ENCODE data around the gene HPD.

DNA sequence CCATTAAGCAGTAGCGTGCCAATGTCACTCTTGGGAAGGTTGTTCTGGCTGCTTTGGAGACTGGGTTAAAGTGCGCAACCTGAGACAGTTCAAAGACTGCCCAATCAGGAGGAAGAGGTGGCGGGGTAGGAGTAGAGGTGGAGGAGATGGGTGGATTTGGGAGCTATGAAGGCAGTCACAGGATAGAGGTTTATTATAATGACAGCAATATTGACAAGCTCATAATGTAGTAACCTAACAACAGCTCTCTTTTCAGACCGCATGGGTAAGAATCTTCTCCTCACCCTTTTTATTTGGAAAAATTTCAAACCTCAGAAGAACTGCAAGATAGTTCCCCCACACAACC is 24.6 kb upstream of the HPD start:
- TF ChIP-seq CTCF (conservative IDR thresholded peaks at IDR 0.05 in 1 of 2, IDR thresholded peaks at IDR 0.05 in 1 of 2; ENCODE audit: low read depth in 1 of 2, low read length in 2 of 2) (no peak), EZH2 (IDR thresholded peaks at IDR 0.05; ENCODE audit: low read length, missing control alignments) (no peak)

All from fibroblast of lung (primary cell).